Body of pancreas (tissue), 4 donors: ENCODE measurements around the gene MSL1.

Source experiments
- POLR2A ChIP-seq, 3 donors: fragments of 450-650 bp; IDR thresholded peaks; one replicate each; pipeline ENCODE4 v1.6.1; 2016; ENCODE audit warnings: antibody characterized with exemption in 3 of 3, mild to moderate bottlenecking in 2 of 3
- TF ChIP-seq, protein P1 (sequence below), 7 experiments: fragments of 450-650 bp in 4 of 7; fragments of 200-600 bp in 3 of 7; sonication (generic) in 3 of 7; IDR thresholded peaks; one replicate each; pipeline ENCODE4 v1.5.1; 2016 to 2019; ENCODE audit warnings: antibody characterized with exemption in 7 of 7

DNA sequence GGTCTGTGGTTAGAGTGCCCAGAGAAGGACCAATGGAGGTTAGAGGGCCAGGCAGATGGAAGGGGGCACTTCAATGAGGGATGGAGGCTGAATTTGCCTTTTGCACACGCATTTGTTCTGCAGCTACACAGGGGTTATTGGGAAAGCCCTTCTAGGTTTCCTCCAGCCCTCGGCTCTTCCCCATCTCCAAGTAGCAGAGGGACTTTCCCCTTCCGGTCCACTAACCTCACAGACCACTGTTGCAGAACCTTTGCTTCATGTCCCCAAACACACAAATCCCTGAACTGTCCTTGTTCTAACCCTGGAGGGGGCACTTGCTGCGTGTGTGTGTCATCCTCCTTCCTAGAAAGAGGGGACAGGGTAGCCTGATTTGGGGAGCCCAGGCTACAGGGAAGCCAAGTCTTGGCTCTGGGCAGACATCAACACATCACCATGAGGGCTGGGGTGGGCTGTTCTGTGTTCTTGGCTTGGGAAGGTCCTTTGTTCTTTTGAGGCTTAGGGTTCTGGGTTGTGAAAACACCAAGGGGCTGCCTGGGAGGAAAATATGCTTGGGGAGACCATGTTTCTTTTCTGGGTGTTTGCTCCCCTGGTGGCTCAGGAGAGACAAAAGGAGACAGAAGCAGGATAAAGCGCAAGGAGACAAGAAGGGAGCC, 14.1 kb upstream of the MSL1 start:
- TF ChIP-seq, protein P1, sequence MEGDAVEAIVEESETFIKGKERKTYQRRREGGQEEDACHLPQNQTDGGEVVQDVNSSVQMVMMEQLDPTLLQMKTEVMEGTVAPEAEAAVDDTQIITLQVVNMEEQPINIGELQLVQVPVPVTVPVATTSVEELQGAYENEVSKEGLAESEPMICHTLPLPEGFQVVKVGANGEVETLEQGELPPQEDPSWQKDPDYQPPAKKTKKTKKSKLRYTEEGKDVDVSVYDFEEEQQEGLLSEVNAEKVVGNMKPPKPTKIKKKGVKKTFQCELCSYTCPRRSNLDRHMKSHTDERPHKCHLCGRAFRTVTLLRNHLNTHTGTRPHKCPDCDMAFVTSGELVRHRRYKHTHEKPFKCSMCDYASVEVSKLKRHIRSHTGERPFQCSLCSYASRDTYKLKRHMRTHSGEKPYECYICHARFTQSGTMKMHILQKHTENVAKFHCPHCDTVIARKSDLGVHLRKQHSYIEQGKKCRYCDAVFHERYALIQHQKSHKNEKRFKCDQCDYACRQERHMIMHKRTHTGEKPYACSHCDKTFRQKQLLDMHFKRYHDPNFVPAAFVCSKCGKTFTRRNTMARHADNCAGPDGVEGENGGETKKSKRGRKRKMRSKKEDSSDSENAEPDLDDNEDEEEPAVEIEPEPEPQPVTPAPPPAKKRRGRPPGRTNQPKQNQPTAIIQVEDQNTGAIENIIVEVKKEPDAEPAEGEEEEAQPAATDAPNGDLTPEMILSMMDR (IDR thresholded peaks at IDR 0.05): no peak
- TF ChIP-seq POLR2A (IDR thresholded peaks at IDR 0.05): no peak
